SU-DHL-6 (cell line): ENCODE measurements around the gene POU2F3.

Source experiments
- CTCF ChIP-seq: fragments of 200-600 bp; sonication (generic); IDR thresholded peaks from one replicate; pipeline ENCODE4 v1.5.1; 2017; ENCODE audit warnings: antibody characterized with exemption, mild to moderate bottlenecking, low read length, moderate library complexity; ENCODE audit not compliant: insufficient read depth, poor library complexity, severe bottlenecking
- EZH2phosphoT487 ChIP-seq: fragments of 200-600 bp; sonication (generic), shearing (Covaris generic); conservative IDR thresholded peaks from 2 replicates; pipeline ENCODE4 v1.6.1; 2018; ENCODE audit warnings: mild to moderate bottlenecking, antibody characterized with exemption, low read length, moderate library complexity, mixed read lengths

DNA sequence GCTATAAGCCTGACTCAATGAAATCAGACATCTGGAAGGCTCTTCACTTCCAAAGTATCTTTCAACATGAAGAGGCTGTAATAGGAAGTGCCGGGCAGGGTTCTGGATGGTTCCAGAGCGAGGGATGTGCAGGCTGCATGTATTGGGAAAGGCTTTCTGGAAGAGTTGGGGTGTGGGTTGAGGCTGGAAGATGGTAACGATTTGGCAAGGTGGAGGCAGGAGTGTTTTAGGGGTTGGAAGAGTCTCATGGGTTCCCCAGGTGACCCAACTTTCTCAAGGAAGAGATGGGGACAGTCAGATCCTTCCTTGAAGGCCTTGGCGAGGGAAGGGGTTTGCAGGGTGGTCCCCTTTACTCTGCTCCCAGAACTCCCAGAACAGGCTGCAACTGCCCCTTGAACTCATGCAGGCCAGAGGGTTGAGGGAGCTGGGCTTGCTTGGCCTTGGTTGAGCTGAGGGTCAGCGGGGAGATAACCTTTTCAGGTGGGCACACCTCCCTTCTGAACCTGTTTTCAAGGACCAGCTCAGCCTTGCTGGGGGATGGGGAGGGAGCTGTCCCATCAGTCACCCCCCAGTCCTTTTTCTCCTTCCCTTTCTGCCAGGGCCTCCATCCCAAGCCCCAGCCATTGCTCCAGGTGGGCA is 9.4 kb upstream of the POU2F3 start:
- TF ChIP-seq CTCF (no peak), EZH2phosphoT487 (no peak)
